Activated CD8-positive, alpha-beta memory T cell treated with anti-CD3 and anti-CD28 coated beads for 4 hours (primary cell): ENCODE results near the gene FHAD1.
"Not testable (repeated sequence)": the region's sequence is repeated elsewhere in the genome, so short reads cannot be mapped to it uniquely, and the experiment has no call there.

Experiments
- DNase-seq, 2 donors: peaks; one replicate each; pipeline ENCODE4 v3.0.0-alpha.2; 2020; ENCODE audit warnings: low read depth in 2 of 2

FHAD1 gene

DNA sequence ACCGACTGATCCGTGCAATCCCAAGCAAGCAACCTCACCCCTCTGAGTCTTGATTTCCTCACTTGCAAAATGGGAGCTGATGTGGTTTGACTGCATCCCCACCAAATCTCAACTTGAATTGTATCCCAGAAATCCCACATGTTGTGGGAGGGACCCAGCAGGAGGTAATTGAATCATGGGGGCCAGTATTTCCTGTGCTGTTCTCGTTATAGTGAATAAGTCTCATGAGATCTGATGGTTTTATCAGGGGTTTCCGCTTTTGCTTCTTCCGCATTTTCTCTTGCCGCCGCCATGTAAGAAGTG, 58.4 kb downstream of the FHAD1 start:
- no peak for DNase-seq

DNA sequence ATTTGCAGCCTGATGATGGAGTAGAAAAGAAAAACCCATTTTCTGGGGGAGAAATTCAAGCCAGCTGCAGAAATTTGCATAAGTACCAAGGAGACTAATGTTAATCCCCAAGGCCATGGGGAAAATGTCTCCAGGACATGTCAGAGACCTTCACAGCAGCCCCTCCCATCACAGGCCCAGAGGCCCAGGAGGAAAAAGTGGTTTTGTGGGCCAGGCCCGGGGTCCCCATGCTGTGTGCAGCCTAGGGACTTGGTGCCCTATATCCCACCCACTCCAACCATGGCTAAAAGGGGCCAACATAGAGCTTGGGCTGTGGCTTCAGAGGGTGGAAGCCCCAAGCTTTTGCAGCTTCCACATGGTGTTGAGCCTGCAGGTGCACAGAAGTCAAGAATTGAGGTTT, 59.3 kb downstream of the FHAD1 start:
- not testable (repeated sequence) for DNase-seq

DNA sequence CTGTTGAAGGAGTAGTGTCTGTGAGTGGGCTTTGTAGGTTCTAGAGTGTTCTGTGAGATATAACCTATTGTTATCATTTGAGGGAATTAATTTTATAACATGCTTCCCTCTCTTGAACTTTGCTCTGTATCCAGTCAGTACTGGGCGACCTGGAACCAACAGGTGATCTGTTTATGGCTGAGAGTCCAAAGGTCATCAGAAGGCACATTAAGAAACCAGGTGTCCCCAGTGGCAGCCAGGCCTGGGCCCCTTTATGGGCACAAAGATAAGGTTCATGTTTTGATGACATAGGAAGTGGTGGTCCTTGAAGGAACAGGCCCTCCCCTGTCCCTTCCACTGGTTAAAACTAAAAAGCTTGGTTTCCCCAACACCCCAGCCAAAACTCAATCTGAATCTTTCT, 61.1 kb downstream of the FHAD1 start:
- DNase-seq, result no peak

DNA sequence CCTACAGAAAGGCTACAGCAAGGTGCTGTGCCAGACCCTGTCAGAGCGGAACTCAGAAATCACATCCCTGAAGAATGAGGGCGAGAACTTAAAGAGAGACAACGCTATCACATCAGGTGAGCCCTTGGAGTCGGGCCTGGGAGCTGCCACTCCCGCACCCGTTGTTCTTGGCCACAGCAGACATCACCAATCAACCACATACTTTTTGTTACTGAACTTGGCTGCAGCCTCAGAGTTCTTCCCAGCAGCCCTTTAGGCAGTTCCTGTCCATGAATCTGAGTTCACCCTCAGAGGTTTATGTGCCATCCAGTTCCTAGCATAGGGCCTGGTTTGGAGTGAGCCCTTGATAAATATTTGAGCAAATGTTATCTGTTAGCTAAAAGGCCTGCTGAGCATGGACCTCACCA, 61.6 kb downstream of the FHAD1 start:
- DNase-seq, result no peak

DNA sequence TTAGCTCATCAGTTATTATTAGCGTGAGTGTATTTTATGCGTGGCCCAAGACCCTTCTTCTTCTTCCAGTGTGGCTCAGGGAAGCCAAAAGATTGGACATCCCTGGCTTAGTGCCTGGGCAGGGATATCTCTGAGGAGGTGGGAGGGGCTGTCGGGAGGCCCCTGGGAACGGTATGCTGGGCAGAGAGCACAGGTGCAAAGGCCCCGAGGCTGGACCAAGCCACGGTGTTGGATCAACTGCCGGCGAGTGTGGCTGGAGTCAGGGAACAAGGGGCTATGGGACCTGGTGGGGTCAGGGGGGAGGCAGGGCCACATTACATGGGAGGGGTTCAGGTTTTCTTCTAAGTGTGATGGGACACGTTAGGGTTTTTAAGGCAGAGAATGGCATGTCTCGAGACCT, 62.7 kb downstream of the FHAD1 start:
- no peak for DNase-seq

DNA sequence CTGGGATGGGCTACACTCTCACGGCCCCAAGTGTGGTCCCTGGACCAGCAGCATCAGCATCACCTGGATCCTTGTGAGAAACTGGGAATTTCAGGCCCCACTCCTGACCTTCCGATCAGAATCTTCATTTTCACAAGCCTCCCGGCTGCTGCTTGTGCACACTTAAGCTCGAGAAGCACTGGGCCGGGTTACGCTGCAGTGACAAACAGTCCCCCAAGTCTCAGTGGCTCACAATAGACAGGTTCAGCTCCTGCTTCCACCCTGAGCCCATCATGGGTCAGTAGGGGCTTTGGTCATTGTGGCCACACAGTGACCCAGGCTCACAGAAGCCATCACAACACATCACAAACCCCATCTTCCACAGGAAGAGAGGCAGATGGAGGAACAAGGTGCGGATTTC, 63.5 kb downstream of the FHAD1 start:
- DNase-seq, result no peak

DNA sequence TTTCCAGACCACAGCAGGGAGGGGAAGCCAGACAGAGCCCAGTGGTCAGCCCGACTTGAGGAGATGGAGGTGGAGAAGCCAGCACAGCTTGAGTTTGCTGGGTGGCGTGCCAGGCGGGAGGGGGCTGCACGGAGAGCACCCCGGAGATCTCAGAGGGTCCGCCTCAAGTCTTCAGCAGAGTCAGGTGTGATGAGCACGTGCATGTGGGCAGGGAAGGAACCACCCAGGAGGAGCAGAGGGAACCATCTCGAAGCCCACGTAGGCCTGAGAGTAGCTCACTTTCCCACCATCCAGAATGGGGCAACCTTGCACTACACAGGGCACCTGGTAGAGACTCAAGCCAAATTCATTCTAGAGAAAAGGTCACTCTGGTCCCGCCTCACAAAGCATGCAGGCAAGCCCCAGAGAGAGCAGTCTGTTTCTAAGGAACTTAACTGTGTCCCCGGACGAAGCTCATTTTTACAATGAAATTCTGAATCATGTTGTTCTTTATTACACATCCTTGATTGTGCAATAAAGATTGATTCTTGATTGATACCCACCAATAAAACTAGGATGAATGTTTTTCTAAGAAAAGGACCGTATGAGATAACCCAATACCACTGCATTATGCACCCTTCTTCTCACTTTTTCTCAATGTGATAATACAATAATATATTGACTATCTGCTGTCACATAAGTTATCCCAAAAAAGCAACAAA, 64.2 kb downstream of the FHAD1 start:
- DNase-seq, result no peak

DNA sequence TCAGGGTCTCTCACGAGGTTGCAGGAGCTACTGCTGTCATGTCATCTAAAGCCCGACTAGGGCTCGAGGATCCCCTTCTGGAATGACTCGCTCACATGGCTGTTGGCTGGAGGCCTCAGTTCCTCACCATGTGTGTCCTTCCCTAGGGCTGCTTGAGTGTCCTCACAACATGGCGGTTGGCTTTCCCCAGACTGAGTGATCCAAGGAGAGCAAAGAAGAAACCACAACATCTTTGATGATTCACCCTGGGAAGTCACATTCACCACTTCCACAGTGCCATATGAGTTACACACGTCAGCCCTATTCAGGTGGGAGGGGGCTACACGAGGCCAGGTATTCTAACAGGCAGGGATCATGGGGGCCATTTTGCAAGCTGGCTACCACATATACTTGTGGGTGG, 64.9 kb downstream of the FHAD1 start:
- no peak for DNase-seq

DNA sequence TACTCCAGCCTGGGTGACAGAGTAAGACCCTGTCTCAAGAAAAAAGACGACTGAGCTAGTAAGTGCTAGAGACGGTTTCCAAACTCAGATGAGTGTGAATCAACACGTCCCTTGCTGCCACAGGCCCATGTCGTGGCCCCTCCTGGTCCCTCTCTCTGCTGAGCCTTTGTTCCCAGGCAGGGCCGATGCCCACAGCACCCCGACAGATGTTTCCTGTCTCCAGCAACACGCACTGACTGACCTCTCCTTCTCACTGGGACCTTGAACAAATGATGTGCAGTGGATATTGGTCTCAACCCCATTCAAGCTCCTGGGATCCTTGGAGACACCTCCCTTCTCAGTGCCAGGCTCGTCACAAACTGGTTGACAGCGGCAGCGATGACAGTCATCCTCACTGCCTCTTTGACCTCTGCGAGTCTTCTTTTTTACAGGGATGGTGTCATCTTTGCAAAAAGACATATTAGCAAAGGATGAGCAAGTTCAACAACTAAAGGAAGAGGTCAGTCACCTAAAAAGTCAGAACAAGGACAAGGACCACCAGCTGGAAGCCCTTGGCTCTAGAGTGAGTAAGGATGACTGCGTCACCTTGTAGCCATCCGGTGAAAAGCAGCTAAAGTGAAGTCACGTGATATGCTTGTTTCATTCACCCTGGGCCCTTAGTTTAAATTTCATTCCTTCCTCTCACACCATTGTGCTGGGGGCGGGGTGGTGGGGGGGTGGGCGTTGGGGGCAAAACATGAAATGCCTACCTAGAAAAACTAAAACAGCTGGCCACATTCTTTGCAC, 65.8 kb downstream of the FHAD1 start:
- no peak for DNase-seq

DNA sequence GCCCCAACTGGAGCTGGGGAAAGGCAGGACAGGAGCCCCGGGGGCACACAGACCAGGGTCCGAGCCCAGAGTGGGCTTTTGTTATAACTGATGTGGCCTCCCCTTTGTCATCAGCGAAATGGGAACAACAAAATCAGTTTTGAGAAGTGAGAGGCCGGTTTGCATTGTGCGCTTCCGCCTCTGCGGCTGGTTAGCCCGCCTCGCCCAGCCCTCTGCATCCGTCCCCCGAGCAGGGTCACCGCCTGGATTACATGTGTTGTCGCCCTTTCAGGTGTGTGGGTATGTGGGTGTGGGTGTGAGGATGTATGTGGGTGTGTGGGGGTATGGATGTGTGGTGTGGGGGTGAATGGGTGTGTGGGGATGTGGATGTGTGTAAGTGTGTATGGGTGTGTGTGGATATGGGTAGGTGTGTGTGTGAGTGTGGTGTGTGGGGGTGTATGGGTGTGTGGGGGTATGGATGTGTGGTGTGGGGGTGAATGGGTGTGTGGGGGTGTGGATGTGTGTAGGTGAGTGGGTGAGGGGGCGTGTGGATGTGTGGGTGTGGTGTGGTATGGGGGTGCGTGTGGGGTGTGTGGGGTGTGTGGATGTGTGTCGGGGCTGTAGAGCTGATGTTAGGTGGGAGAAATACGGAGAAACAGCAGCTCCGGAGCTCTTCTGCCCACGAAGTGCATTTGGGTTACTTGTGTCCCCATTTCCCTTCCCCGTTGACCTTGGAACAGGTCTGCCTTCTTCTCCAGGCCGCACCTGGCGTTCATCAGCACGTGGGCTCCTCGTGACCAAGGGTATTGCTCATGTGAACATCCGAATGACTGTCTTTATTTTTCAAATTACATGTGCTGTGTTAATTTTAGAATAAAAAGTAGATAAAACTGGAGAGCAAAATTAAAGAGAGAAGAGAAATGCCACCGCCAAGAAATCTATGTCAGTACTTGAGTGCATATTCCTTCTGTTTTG, 67.6 kb downstream of the FHAD1 start:
- no peak for DNase-seq

DNA sequence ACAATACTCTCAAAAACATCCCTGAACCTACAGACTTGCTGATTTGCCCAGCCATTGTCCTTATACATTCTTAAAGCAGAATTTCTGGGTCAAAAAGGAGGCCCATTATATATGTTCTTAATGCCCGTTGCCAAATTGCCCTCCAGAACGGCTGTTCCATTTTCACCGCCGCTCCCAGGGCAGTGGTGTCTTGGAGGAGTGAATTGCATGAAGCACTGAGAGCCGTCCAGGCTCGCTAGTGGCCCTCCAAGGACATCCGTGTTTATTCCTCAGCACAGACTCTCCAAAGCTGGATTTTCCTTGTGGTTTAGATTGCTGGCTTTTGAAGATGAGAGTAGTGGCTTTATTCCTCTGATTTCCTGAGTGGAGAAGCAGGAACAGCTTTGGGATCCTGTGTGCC, 68.8 kb downstream of the FHAD1 start:
- no peak for DNase-seq

DNA sequence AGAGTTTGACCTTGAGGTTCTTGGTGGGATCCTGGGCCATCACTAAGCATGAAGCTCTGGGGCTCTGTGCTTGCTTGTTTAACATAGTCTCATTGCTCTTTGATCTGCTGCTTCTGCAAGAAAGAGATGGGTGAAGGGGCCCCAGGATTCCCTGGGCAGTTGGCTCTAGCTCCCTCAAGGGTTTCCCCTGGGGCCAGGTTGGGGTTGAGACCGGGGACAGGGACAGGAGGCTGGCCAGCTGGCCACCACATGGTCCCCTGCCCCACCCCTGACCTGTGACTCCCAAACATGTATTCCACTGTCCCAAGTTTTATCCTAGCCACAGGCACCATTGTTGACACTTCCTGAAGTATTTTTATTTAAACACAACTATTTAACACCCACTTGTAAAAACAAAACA, 69.5 kb downstream of the FHAD1 start:
- DNase-seq, result no peak

DNA sequence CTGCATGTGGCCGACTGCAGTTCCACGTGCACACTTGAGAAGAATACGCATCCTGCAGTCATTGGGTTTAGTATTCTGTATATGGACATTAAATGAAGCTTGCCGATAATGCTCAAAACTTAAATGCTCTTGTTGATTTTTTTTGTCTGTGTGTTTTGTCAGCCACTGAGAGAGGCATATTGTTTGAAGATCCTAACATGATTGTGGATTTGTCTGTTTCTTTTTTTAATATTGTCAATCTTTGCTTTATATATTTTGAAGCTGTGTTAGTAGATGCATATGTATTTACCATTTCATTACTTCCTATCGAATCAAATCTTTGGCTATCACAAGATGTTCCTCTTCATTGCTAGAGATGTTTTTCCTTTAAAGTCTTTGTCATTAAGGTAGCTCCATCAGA, 73.2 kb downstream of the FHAD1 start:
- no peak for DNase-seq

DNA sequence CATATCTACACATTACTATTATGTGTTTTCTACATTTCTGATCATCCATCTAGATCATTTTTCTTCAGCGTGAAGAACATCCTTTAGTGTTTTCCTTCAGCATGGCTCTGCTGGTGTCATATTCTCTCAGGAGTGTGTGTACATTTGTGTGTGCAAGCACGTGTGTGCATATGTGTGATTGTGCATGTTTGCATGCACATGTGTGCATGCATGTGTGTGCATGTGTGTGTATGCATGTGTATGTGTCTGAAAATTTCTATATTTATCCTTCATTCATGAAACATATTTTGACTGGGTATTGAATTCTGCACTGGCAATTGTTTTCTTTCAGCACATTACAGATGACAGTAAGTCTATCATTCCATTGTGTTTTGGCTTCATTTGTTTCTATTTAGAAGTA, 74.6 kb downstream of the FHAD1 start:
- DNase-seq, result no peak

DNA sequence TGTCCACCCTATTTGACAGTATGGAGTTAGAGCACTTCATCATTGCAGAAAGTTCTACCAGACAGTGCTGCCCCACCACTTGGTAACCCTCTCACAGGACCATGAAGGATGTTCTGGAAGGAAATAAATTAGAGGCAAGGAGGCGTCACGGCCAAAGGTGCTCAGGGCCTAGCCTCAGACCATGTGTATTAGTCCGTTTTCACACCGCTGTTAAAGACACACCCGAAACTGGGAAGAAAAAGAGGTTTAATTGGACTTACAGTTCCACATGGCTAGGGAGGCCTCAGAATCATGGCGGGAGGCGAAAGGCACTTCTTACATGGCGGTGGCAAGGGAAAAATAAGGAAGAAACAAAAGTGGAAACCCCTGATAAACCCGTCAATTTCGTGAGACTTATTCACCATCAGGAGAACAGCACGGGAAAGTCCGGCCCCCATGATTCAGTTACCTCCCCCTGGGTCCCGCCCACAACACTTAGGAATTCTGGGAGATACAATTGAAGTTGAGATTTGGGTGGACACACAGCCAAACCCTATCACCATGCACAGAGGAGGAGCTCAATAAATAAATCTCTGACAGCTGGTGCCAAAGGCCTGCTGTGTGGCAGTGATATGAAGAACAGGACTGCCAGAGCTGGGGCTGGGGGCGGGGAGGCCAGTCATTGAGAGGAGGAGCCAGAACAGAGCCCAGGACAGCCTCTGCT, 75.8 kb downstream of the FHAD1 start:
- DNase-seq, result no peak

DNA sequence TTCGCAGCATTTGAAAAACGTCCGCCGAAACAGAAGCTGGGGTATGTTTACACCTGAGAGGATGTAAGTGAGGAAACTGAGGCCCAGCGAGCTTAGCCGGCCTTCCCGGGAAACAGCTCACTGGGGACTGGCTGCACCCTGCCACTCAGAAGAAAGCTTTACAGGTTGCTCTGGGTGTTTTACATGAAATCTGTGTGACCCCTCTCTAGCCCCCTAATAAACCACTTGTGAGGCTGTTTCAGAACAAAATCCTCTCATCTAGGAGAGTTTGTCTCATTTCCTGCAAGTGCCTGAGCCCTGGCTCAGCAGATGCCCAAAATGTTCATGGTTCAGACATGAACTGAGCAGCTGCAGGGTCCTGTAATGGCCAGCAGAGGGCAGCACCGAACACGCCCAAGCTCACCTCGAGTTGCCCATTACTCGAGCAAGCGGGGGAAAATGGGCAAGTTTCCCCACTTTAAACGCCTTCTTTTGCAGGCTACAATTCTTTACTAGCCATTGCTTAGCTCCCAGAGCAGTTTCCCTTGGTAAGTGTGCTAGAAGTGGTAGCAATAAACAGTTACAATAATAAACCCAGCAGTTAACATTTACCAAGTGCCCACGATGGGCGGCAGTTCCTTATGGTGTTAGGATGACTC, 76.4 kb downstream of the FHAD1 start:
- peak; percentile 43 to 50 for DNase-seq

DNA sequence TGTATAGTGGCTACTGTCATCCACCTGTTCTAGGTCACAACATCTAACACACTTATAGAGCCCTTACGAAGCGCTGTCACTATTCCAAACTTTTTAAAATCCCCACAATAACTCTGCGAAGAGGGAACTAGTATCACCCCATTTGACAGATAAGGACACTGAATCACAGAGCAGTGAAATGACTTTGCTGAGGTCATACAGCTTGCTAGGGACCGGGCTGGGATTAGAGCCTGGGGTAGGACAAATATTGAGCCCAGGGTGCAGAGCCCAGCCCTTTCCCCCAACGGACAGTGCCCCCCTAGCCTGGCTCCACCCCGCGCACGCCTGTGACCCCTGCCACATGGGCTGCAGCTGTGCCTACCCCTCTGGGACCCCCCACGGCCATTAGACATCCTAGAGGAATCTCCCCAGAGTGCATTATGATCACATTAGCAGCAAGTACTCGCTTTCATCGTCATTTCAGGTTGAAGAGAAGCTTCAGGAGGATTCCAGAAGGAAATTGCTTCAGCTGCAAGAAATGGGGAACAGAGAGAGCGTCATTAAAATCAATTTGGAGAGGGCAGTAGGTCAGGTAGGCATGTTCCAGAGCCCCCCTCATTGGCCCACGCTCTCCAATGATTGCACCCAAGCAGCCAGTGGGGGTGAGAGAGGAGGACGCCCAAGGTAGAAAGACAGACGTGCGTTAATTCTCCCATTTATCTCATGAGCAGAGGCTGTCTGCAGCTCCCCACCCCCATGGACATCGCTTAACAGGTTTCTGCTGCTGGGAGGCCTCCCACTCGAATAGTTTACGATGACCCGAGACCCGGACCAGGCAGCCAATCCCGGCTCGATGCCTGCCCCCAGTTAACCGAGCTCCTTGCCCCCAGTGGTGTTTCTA, 77.2 kb downstream of the FHAD1 start:
- DNase-seq, result no peak

DNA sequence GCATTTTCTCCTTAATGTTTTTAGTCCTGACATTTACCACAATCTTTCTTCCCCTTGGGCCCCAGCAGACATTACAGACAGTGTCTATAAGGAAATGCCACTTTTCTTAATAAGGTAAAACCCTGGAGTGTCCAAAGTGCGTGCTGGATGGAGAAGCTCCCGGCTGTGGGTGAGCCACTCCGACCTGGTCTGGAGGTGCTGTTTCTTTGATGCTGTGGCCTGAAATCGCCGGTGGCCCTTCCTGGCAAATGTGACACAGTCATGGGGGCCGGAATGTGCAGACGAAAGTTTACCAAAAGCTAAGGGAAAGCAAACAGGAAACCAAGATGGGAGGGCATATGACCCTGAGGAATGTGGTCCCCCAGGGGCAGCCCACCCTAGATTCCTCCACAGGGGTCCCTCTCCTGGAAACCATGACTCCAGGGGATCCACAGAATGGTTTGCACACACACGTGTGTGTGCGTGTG, 77.9 kb downstream of the FHAD1 start:
- DNase-seq, result no peak

DNA sequence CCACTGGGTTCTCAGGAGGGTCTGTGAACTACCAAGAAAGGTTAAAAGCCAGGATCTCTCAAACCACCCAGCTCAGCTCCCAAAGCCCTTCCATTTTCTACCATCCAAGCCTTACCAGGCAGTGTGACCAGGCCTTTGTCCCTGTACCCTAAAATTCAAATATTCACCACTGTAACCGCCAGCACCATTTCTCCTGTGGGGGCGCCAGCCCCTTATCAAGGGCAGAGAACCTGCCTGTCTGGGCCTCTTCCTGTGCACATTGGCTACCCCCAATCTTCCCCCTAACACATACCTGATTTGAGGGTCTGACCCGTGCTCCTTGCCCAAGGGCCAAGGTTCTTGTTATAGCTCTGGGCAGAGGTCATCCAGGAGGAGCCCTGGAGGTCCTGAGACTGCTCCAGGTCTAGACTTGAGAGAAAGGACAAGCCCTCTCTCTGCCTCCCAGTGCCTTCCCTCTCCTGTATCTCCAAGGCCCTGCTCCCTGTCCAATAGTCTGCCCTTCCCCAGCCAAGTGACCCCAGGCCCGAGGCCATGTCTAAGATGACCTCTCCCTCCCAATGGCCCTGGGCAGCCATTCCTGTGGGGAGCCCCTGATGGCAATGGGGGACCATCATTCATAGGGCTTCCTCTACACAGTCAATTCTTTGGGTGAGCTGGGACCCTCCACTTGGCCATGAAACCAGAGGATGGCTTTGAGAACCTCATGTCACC, 78.5 kb downstream of the FHAD1 start:
- no peak for DNase-seq
